Stimulated activated naive CD4-positive, alpha-beta T cell (primary cell): ENCODE results near the gene EMILIN1.
A peak's percentile ranks its signal among the peaks of the same experiment; 100 is the strongest.
"Not testable (repeated sequence)": the region's sequence is repeated elsewhere in the genome, so short reads cannot be mapped to it uniquely, and the experiment has no call there.

ENCODE experiments used
- DNase-seq, 6 experiments: peaks; one replicate each; lab custom pipeline; 2025; lab: John Stamatoyannopoulos, UW

EMILIN1 gene

GRCh38 chr2:27053776-27054175 lies 24.6 kb upstream of the EMILIN1 start:
- no peak for DNase-seq

- DNase-seq: no peak
Measured at GRCh38 chr2:27054721-27055120, 23.7 kb upstream of the EMILIN1 start.

DNA sequence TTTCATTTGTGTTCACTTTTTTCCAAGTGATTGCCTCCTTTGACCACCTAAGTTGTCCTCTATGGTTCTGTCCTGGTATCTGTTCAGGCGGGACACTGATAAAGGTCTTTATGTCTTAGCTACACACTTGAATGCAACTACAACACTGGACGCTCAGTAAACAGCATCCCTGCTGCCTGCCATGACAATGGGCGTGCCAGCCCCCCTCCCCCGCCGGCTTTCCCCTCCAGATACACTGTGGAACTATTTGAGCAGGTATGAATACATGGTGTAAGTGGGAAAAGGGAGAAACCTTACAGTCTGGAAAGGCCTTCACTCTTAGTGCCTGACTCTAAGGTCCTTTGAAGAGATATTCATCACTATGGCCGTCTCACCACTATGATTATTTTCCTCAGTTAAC lies 21.2 kb upstream of the EMILIN1 start:
- no peak for DNase-seq

GRCh38 chr2:27058210-27058609 lies 20.2 kb upstream of the EMILIN1 start:
- no peak for DNase-seq

DNA sequence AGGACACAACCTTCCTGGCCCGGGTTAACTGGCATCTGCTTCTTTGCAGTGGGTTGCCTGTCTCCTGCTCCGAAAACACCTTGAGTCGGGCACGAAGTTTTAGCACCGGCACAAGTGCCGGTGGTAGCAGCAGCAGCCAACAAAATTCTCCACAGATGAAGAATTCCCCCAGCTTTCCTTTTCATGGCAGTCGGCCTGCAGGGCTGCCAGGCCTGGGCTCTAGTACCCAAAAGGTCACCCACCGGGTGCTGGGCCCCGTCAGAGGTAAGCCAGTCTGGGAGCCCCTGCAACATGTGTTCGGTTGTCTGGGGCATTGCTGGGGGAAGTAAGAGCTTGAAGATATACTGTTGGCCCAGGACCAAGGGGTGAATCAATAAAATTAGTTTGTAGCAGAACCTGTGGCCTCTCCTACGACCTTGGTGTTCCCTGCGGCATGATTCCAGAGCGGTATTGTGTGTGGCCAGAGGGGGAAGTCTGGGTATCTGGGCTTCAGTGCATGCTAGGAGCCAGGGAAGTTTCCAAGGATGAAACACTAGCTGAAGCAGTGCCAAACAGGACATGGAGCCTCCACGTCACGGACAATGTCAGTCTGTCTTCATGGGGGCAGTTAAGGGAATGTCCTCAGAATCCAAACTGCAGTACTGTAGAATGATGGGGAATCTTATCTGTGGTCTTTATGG lies 19.1 kb upstream of the EMILIN1 start:
- DNase-seq: no peak

DNA sequence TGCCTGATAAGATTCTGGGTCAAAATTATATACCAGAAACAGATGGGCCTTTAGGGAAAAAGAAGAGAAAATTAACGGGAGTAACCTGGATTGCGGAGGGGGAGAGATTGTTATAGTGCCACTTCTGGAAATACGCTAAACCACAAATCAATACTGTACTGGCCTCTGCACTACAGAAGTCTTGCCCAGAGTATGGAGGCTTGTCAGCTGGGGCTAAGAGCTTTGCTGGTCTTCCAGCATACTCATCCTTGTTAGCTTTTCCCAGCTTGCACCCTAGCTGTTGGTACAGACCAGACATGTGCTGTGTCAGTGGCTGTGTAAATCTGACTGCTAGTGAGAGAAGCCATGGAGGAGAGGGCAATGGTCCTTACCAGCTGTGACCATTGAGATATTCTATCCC lies 18.1 kb upstream of the EMILIN1 start:
- no peak for DNase-seq

DNA sequence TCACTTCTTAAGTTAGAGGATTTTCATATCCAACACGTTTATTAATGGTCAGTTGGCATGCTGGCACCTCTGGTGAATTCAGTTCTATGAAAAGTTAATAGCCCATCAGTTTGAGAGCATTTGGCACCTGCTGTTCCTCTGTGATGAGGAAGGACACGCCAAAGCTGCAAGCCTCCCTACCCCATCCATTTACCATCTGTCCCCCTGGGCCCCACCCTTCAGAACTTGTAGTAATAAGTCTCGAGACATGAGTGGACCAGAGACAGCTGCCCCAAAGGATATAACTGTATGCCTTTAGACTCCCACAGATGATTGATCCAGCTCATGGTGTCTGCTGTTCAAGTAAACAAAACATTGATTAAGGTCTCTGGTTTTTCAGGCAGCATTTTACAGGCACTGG lies 13.3 kb upstream of the EMILIN1 start:
- DNase-seq: no peak

GRCh38 chr2:27067385-27067784 lies 11.0 kb upstream of the EMILIN1 start:
- DNase-seq: no peak

DNA sequence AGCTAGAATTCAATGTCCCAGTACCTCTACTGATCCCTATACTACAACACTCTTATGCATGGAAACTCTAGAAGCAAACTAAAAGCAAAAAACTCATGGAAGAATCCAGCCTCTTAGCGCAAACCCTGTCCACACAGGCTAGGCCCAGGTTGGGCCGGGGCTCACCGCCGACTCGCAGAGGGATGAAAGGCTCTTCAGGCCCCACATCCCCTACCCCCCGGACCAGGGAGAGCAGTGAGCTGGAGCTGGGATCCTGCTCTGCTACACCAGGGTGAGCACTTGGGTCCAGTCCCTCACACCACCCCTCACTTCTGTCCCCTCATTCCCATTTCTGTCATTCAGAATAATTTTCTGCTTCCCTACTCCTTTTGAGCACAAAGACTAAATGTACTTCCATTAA lies 9.0 kb upstream of the EMILIN1 start:
- DNase-seq: no peak

- DNase-seq: no peak
Measured at GRCh38 chr2:27069961-27070618, 8.3 kb upstream of the EMILIN1 start.

DNA sequence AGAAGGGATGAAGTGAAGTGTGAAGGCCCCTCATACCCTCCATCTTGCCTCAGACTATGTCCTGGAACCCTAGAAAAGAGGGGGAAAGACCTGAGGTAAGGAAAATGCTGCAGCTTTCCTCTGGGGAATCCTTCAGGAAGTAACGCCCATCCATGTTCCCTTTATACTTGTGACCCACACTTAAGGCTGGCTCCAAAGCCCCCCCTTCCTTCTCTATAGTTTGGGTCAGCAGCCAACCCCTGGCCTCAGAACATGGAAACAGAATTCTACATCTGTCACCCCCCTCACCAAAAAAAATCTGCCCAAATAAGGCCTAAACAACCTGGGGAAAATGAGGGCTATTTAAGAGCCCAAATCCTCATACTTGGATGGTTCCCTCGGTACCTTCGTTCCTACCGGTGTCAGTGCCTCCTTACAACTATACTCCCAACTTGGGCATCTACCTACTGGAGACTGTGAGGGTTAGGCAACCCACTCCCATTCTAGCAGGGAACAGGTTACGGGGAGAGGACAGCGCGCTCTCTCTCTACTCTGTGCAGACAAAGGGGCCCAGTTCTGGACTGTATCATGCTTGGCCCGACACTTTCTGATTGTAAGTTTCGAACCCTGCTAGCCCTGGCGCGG lies 7.7 kb upstream of the EMILIN1 start:
- DNase-seq: no peak

- DNase-seq: peak; percentile 72 to 87 (median 82)
Measured at GRCh38 chr2:27071277-27071989, 7.0 kb upstream of the EMILIN1 start, which contains the start of gene OST4. TSS of gene OST4 (minus strand) at chr2:27071654.

GRCh38 chr2:27071990-27072830 lies 6.2 kb upstream of the EMILIN1 start:
- DNase-seq: peak in 4 of 6 experiments; percentile 29 to 52 (median 37)

DNA sequence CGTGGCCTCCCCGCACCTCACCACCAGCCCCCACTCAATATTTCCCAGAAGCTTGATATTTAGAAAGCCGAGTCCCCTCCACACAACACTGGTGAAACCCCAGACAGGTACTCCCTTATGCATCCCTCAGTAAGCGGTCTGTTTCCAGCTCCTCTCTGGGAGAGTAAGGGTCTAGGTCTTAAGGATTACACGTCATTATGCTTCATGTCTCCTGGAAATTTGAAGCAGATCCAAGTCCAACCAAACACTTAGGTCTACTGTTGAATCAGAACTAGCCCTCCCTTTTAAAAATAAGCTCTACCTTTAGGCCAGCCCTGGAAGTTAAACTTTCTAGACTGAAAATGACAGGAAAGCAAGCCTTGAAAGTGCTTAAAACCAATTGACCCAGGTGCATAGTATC lies 5.5 kb upstream of the EMILIN1 start:
- no peak for DNase-seq

GRCh38 chr2:27073782-27074181 lies 4.6 kb upstream of the EMILIN1 start:
- DNase-seq: no peak

DNA sequence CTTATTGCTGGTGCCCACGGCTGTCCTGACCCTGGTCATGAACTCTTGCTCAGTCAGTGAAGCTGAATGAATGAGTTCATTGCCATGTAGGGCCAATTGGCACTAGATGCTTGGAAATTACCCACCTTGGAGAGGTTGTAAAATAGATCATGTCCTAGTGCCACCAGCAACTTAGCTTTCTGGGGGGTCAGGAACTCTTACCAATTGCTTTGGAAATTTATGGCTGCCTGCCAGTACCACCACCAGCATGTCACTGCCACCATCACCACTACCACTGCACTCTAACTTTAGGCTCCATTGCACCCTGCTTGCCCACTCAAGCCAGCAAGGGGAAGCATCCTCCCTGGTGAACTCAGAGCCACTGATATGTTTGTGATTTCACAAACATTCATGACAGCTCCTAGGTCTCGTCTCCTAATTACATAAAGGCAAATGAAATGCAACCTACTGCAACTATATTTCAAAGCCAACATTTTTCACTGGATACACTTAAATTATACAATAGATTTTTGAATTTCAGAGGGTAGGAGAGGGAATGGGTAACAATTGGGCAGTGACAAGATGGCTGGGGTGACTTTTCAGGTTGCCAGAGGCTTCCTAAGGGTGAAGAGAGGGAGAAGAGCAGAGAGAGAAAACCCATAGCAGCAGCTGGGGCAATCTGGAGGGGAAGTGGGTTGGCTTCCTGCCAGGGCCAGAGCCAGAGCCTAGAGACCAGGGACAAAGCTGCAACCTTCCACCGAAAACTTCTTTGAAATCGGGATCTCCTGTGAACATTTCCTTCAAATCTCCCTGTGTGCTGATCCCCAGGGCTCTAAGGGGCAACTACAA lies 3.5 kb upstream of the EMILIN1 start:
- DNase-seq: peak; percentile 13 to 69 (median 38)

DNA sequence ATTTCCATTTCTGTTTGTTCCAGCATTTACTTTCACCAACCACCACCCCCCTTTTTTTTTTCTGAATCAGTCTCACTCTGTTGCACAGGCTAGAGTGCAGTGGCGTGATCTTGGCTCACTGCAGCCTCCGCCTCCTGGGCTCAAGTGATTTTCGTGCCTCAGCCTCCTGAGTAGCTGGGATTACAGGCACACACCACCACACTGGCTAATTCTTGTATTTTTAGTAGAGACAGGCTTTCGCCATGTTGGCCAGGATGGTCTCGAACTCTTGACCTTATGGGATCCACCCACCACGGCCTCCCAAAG lies 2.9 kb upstream of the EMILIN1 start:
- not testable (repeated sequence) for DNase-seq

DNA sequence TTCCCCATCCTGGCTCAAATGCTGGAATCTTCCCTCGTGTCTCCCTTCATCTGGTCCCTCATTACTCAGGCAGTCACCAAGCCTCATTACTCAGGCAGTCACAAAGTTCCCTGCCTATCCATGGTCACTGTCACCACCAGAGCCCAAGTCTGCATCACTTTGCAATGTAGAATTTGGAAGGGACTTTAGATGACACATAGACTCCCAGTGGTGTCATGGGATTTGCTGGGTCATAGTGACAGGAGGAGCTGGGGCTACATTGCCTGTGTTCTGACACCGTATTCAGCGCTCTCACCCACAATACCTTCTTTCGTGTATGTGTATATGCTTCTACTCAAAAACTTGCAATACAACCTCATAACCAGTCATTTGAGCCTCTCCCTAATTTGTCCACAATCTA lies 2.1 kb upstream of the EMILIN1 start:
- DNase-seq: no peak

DNA sequence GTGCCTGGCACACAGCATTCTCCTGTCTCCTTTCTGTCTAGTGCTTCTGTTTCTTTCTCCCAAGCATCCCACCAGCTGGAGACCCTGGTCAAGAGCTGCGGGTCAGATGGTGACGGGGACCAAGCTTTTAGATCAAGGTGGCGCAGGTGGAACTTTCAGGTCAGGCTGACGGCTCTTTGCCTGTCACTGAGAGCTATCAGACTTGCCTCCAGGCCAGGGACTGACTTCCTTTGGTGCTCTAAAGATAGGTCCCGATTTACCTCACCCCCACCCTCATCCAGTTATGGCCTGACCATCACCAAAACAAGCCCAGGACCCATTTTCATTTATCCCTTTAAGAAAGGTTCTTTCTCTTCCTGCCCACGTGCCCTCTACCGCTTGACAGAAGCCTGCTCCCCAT lies 1.2 kb upstream of the EMILIN1 start:
- no peak for DNase-seq

DNA sequence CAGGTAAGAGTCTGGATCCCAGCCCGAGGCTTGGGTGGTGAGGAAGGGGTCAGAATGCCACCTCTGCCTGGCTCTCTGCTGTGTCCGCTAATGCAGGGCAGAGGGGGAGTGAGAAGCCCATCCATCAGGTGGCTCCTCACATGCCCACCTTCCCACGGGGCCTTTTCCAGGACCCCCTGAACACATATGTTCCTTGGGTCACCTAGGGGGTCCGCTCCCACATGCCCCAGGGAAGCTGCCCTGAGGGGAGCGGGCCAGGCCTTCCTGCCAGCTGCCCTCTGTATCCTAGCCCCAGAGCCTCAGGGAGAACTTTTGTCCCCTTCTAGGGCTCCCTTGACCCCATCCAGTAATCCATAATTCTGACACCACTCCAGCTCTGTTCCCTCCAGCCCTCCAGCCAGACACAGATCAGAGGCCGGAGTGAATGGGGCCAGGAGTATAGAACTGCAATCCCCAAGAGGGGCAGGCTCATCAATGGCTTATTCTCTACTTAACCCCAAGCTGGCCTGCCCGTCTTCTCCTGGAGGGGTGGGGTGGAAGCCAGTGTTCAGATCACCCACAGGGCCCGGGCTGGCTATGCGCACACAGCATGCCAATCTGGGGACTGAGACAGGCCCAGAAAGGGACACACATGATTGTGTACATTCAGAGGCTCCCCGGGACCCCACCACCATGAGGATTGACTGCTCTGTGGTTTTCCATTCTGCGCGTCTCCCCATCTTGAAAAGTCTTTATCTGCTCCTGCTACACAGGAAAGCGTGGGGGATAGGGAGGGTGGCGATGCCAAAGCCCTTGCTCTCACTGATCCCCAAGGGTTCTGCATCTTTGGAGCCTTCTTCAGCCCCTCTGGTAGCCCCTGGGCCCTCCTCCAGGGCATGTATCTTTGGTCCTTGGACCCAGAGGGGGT lies 1.1 kb downstream of the EMILIN1 start:
- no peak for DNase-seq
